Panc1 (cell line): ENCODE data around the gene MAD1L1. TPM values are rescaled to one million over a fixed set of nuclear protein-coding genes. Genes with fewer than 3 reads are reported as not detected.

Source experiments
- ATAC-seq: fragments of 200-7000 bp; cut with Tn5 transposase; 2 replicates; pipeline ENCODE4 v1.9.1; 2020; ENCODE audit warnings: mild to moderate bottlenecking, moderate library complexity
- BruUV-seq: library from RNA; stranded (reverse); fragments of 400-500 nt; replicated peaks from 2 replicates; lab custom pipeline; 2021; lab: Mats Ljungman, UMichigan
- CTCF ChIA-PET: fragments of 300-600 bp; sonication (Branson Sonifier 250); formaldehyde crosslinking; loops from one replicate; lab custom pipeline; 2022; ENCODE audit warnings: antibody characterized with exemption; lab: Charles Lee
- POLR2A ChIA-PET: fragments of 300-600 bp; sonication (Branson Sonifier 250); formaldehyde crosslinking; loops from one replicate; lab custom pipeline; 2022; ENCODE audit warnings: antibody characterized with exemption; lab: Charles Lee
- DNase-seq: peaks from one replicate; pipeline ENCODE4 v3.0.0-alpha.2; 2010; ENCODE audit warnings: low read depth, low spot score
- H3K27ac ChIP-seq: 2 replicates; pipeline ENCODE4 v1.5.1; 2011; ENCODE audit warnings: mild to moderate bottlenecking, low read length, inconsistent platforms
- H3K27me3 ChIP-seq: fragments of 200-500 bp; sonication (Bioruptor generic); 2 replicates; pipeline ENCODE4 v1.6.0; 2014; ENCODE audit warnings: low read length, inconsistent platforms; ENCODE audit not compliant: control insufficient read depth, insufficient read depth
- H3K36me3 ChIP-seq: fragments of 200-500 bp; sonication (Bioruptor generic); 2 replicates; pipeline ENCODE4 v1.5.1; 2014; ENCODE audit warnings: inconsistent platforms, mild to moderate bottlenecking, low read length, moderate library complexity; ENCODE audit not compliant: control insufficient read depth, insufficient read depth
- H3K4me1 ChIP-seq: 2 replicates; pipeline ENCODE4 v1.5.1; 2011; ENCODE audit warnings: inconsistent platforms, mild to moderate bottlenecking, low read length, moderate library complexity; ENCODE audit not compliant: control insufficient read depth, insufficient read depth
- H3K4me3 ChIP-seq, 2 experiments: 2 replicates each; pipeline ENCODE4 v1.5.1; 2011 to 2012; ENCODE audit warnings: low read depth in 2 of 2, low read length in 2 of 2, mild to moderate bottlenecking in 2 of 2, inconsistent platforms in 1 of 2, moderate library complexity in 1 of 2
- H3K9me3 ChIP-seq: fragments of 200-500 bp; sonication (Bioruptor generic); 2 replicates; pipeline ENCODE4 v1.5.1; 2014; ENCODE audit warnings: low read depth, mild to moderate bottlenecking, inconsistent platforms, low read length, moderate library complexity; ENCODE audit not compliant: control insufficient read depth, insufficient read depth
- POLR2AphosphoS5 ChIP-seq: IDR thresholded peaks from 2 replicates; pipeline ENCODE4 v1.6.1; 2012; ENCODE audit warnings: mild to moderate bottlenecking, low read depth, low read length, moderate library complexity
- SIN3A ChIP-seq: IDR thresholded peaks from 2 replicates; pipeline ENCODE4 v1.6.1; 2012; ENCODE audit warnings: low read depth, mild to moderate bottlenecking, low read length, moderate library complexity, borderline replicate concordance; ENCODE audit not compliant: insufficient read depth
- TCF7L2 ChIP-seq: IDR thresholded peaks from 2 replicates; pipeline ENCODE4 v1.6.1; 2011; ENCODE audit warnings: mild to moderate bottlenecking, low read depth, low read length, inconsistent platforms
- in situ Hi-C: cut with HindIII; loops from 2 replicates; pipeline ENCODE4 v1.10.0; 2016; ENCODE audit warnings: low sequenced_read_pairs, low pct_unique_long_range_greater_than_20kb
- intact Hi-C: fragments of 100-400 bp; cut with micrococcal nuclease; formaldehyde crosslinking; loops from one replicate; pipeline ENCODE4 v1.10.0; 2022; ENCODE audit not compliant: unreplicated experiment
- total RNA-seq: library from RNA; stranded (reverse); gene quantifications from one replicate; pipeline ENCODE4 v1.2.1, GENCODE V29; 2021; ENCODE audit not compliant: unreplicated experiment
- TF ChIP-seq, protein P1 (sequence below): fragments of 450-650 bp; IDR thresholded peaks from 2 replicates; pipeline ENCODE4 v1.5.1; 2017; ENCODE audit warnings: mild to moderate bottlenecking
- TF ChIP-seq, protein P2 (sequence below), 2 experiments: IDR thresholded peaks; 2 replicates each; pipeline ENCODE4 v1.6.1; 2011 to 2012; ENCODE audit warnings: low read depth in 2 of 2, control low read depth in 1 of 2, low read length in 1 of 2, mild to moderate bottlenecking in 1 of 2, moderate library complexity in 1 of 2; ENCODE audit not compliant: insufficient read depth in 1 of 2

Gene MAD1L1
- total RNA-seq, 1 experiment from 2014 or later: 70.8 TPM

DNA sequence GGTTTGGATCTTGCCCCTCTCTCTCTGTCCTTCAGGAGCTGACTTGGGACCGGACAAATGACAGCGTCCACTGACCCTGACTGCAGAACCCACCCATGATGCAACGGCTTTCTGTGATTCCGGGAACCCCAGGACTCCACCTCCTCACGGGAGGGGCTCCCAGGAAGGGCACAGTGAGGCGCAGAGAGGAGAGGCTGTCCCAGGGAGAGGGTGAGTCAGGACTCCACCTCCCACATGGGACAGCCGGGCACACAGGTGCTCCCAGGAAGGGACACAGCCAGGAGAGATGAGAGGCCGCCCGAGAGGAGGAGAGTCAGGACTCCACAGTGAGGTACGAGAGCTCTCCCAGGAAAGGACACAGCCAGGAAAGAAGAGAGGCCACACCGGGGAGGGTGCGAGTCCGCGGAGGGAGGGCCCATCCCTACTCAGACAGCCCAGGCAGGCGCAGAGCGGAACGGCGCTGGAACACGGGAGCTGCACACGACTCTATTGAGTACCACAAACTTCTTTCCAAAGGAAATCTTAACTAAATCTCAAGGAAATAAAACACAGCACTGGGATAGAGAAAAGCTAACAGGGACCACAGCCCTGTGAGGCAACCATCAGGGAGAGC lies 162.5 kb downstream of the MAD1L1 start:
- ChIA-PET CTCF (interaction anchor here (0.5 kb wide), 1 partner anchor 489 kb away, joined by 3 read pairs; no protein-coding TSS in a partner anchor), POLR2A (no interaction called here)
- H3K9me3 ChIP-seq: no peaks in the 10 kb centered on the region
- H3K27ac ChIP-seq: no peak overlapping the region
- H3K36me3 ChIP-seq: no peaks in the 10 kb centered on the region
- H3K4me1 ChIP-seq: no peaks in the 10 kb centered on the region
- no peak for ATAC-seq
- DNase-seq: no peak
- in situ Hi-C loops (loop anchor here (5.0 kb wide), 1 partner anchor 33 kb away; no protein-coding TSS in a partner anchor), intact Hi-C loops (no loop called here)
- BruUV-seq: no TSS peak
- no peaks in the 10 kb centered on the region for H3K27me3 ChIP-seq
- no peak overlapping the region for H3K4me3 ChIP-seq
- TF ChIP-seq, protein P1, sequence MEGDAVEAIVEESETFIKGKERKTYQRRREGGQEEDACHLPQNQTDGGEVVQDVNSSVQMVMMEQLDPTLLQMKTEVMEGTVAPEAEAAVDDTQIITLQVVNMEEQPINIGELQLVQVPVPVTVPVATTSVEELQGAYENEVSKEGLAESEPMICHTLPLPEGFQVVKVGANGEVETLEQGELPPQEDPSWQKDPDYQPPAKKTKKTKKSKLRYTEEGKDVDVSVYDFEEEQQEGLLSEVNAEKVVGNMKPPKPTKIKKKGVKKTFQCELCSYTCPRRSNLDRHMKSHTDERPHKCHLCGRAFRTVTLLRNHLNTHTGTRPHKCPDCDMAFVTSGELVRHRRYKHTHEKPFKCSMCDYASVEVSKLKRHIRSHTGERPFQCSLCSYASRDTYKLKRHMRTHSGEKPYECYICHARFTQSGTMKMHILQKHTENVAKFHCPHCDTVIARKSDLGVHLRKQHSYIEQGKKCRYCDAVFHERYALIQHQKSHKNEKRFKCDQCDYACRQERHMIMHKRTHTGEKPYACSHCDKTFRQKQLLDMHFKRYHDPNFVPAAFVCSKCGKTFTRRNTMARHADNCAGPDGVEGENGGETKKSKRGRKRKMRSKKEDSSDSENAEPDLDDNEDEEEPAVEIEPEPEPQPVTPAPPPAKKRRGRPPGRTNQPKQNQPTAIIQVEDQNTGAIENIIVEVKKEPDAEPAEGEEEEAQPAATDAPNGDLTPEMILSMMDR: no peak
- TF ChIP-seq, protein P2, sequence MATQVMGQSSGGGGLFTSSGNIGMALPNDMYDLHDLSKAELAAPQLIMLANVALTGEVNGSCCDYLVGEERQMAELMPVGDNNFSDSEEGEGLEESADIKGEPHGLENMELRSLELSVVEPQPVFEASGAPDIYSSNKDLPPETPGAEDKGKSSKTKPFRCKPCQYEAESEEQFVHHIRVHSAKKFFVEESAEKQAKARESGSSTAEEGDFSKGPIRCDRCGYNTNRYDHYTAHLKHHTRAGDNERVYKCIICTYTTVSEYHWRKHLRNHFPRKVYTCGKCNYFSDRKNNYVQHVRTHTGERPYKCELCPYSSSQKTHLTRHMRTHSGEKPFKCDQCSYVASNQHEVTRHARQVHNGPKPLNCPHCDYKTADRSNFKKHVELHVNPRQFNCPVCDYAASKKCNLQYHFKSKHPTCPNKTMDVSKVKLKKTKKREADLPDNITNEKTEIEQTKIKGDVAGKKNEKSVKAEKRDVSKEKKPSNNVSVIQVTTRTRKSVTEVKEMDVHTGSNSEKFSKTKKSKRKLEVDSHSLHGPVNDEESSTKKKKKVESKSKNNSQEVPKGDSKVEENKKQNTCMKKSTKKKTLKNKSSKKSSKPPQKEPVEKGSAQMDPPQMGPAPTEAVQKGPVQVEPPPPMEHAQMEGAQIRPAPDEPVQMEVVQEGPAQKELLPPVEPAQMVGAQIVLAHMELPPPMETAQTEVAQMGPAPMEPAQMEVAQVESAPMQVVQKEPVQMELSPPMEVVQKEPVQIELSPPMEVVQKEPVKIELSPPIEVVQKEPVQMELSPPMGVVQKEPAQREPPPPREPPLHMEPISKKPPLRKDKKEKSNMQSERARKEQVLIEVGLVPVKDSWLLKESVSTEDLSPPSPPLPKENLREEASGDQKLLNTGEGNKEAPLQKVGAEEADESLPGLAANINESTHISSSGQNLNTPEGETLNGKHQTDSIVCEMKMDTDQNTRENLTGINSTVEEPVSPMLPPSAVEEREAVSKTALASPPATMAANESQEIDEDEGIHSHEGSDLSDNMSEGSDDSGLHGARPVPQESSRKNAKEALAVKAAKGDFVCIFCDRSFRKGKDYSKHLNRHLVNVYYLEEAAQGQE (IDR thresholded peaks at IDR 0.05; ENCODE audit: insufficient read depth in 1 of 2, low read depth in 2 of 2, low read length in 1 of 2): no peak
- TF ChIP-seq POLR2AphosphoS5 (no peak), SIN3A (no peak), TCF7L2 (no peak)

DNA sequence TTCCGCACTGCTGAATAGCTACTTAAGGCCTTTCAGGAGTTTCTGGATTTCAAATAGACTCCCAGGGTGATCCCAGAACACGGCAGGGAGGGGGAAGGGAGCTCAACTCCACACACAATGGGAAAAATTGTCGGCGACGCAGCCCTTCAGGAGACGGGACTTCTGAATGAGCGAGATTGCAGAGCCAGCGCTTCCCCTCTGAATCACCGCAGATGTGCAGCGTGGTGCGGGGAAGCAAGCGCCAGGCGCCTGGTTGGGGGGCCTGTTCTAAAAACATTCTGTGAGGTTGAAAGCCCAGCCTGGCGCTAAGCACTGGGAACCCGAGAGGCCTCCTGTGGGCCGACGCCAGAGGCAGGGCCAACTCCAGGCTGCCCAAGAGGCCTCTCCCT lies 163.3 kb downstream of the MAD1L1 start:
- CTCF ChIA-PET: no interaction called here
- H3K36me3 ChIP-seq: no peaks in the 10 kb centered on the region
- intact Hi-C loops: no loop called here
- H3K9me3 ChIP-seq: no peaks in the 10 kb centered on the region
- TF ChIP-seq, protein P1: no peak
- no peak for TF ChIP-seq TCF7L2
- TF ChIP-seq, protein P2 (IDR thresholded peaks at IDR 0.05; ENCODE audit: insufficient read depth in 1 of 2, low read depth in 2 of 2, low read length in 1 of 2): no peak
- TF ChIP-seq POLR2AphosphoS5: no peak
- no peak for TF ChIP-seq SIN3A
- no peak overlapping the region for H3K27ac ChIP-seq
- H3K27me3 ChIP-seq: no peaks in the 10 kb centered on the region
- ATAC-seq (no peak), DNase-seq (no peak)
- H3K4me1 ChIP-seq: no peaks in the 10 kb centered on the region
- in situ Hi-C loops: no loop called here
- BruUV-seq: no TSS peak
- no peak overlapping the region for H3K4me3 ChIP-seq
- POLR2A ChIA-PET: interaction anchor here (0.6 kb wide), 1 partner anchor 40 kb away, joined by 5 read pairs; no protein-coding TSS in a partner anchor
